ENCODE results near the gene BLM.

BLM gene

GRCh38 chr15:90761629-90762028 lies 44.5 kb downstream of the BLM start:
- H3K27ac ChIP-seq (ENCODE audit: low read depth, low read length, severe bottlenecking), result no peak overlapping the region
- no peaks in the 10 kb centered on the region for H3K9me3 ChIP-seq (ENCODE audit: control insufficient read depth, low read length)
- H3K4me3 ChIP-seq (ENCODE audit: extremely low read depth, insufficient read depth, low read length, poor library complexity, severe bottlenecking), result no peak overlapping the region
- WGBS, 2 experiments (ENCODE audit: insufficient coverage in 2 of 2), result 92 to 100% methylated on average over 1 of the region's 3 CpGs
- H3K4me1 ChIP-seq (ENCODE audit: control insufficient read depth, insufficient read depth, low read length, poor library complexity, severe bottlenecking), result peaks cover 3% of the 10 kb centered on the region
- H3K36me3 ChIP-seq (ENCODE audit: control insufficient read depth, insufficient read depth, low read length), result peaks cover 39% of the 10 kb centered on the region

- Histone ChIP-seq H3K4me3 (ENCODE audit: extremely low read depth, insufficient read depth, low read length, poor library complexity, severe bottlenecking) (no peak overlapping the region), H3K27ac (ENCODE audit: low read depth, low read length, severe bottlenecking) (no peak overlapping the region), H3K36me3 (ENCODE audit: control insufficient read depth, insufficient read depth, low read length) (peaks cover 37% of the 10 kb centered on the region), H3K9me3 (ENCODE audit: control insufficient read depth, low read length) (no peaks in the 10 kb centered on the region), H3K4me1 (ENCODE audit: control insufficient read depth, insufficient read depth, low read length, poor library complexity, severe bottlenecking) (peaks cover under 1% of the 10 kb centered on the region)
- 78 to 92% methylated on average over 5 to 6 of the region's 6 CpGs for WGBS, 2 experiments (ENCODE audit: insufficient coverage in 2 of 2)
Measured at GRCh38 chr15:90762109-90762508, 45.0 kb downstream of the BLM start.

GRCh38 chr15:90763366-90764099 lies 46.4 kb downstream of the BLM start:
- Histone ChIP-seq H3K4me1 (ENCODE audit: control insufficient read depth, insufficient read depth, low read length, poor library complexity, severe bottlenecking) (no peaks in the 10 kb centered on the region), H3K9me3 (ENCODE audit: control insufficient read depth, low read length) (no peaks in the 10 kb centered on the region), H3K4me3 (ENCODE audit: extremely low read depth, insufficient read depth, low read length, poor library complexity, severe bottlenecking) (no peak overlapping the region), H3K36me3 (ENCODE audit: control insufficient read depth, insufficient read depth, low read length) (peaks cover 40% of the 10 kb centered on the region), H3K27ac (ENCODE audit: low read depth, low read length, severe bottlenecking) (no peak overlapping the region)
- WGBS, 2 experiments (ENCODE audit: insufficient coverage in 2 of 2), result 100% methylated on average over 2 to 3 of the region's 4 CpGs

GRCh38 chr15:90765531-90765930 lies 48.4 kb downstream of the BLM start:
- Histone ChIP-seq H3K4me3 (ENCODE audit: extremely low read depth, insufficient read depth, low read length, poor library complexity, severe bottlenecking) (no peak overlapping the region), H3K27ac (ENCODE audit: low read depth, low read length, severe bottlenecking) (no peak overlapping the region), H3K9me3 (ENCODE audit: control insufficient read depth, low read length) (no peaks in the 10 kb centered on the region), H3K36me3 (ENCODE audit: control insufficient read depth, insufficient read depth, low read length) (peaks cover 36% of the 10 kb centered on the region), H3K4me1 (ENCODE audit: control insufficient read depth, insufficient read depth, low read length, poor library complexity, severe bottlenecking) (no peaks in the 10 kb centered on the region)
- WGBS, 2 experiments (ENCODE audit: insufficient coverage in 2 of 2), result no CpG with 5 or more reads among the region's 2 CpGs

- Histone ChIP-seq H3K4me1 (ENCODE audit: control insufficient read depth, insufficient read depth, low read length, poor library complexity, severe bottlenecking) (no peaks in the 10 kb centered on the region), H3K9me3 (ENCODE audit: control insufficient read depth, low read length) (no peaks in the 10 kb centered on the region), H3K4me3 (ENCODE audit: extremely low read depth, insufficient read depth, low read length, poor library complexity, severe bottlenecking) (no peak overlapping the region), H3K36me3 (ENCODE audit: control insufficient read depth, insufficient read depth, low read length) (peaks cover 31% of the 10 kb centered on the region), H3K27ac (ENCODE audit: low read depth, low read length, severe bottlenecking) (no peak overlapping the region)
- 78 to 100% methylated on average over 1 of the region's 3 CpGs for WGBS, 2 experiments (ENCODE audit: insufficient coverage in 2 of 2)
Measured at GRCh38 chr15:90765966-90766365, 48.8 kb downstream of the BLM start.

GRCh38 chr15:90769375-90769774 lies 52.2 kb downstream of the BLM start:
- no peak overlapping the region for H3K4me3 ChIP-seq (ENCODE audit: extremely low read depth, insufficient read depth, low read length, poor library complexity, severe bottlenecking)
- 96% methylated on average over 5 to 9 of the region's 10 CpGs for WGBS, 2 experiments (ENCODE audit: insufficient coverage in 2 of 2)
- no peaks in the 10 kb centered on the region for H3K4me1 ChIP-seq (ENCODE audit: control insufficient read depth, insufficient read depth, low read length, poor library complexity, severe bottlenecking)
- no peak overlapping the region for H3K27ac ChIP-seq (ENCODE audit: low read depth, low read length, severe bottlenecking)
- H3K9me3 ChIP-seq (ENCODE audit: control insufficient read depth, low read length), result no peaks in the 10 kb centered on the region
- peaks cover 21% of the 10 kb centered on the region for H3K36me3 ChIP-seq (ENCODE audit: control insufficient read depth, insufficient read depth, low read length)

- 100% methylated on average over 1 of the region's 1 CpG for WGBS, 2 experiments (ENCODE audit: insufficient coverage in 2 of 2)
- Histone ChIP-seq H3K9me3 (ENCODE audit: control insufficient read depth, low read length) (no peaks in the 10 kb centered on the region), H3K36me3 (ENCODE audit: control insufficient read depth, insufficient read depth, low read length) (peaks cover 21% of the 10 kb centered on the region), H3K4me1 (ENCODE audit: control insufficient read depth, insufficient read depth, low read length, poor library complexity, severe bottlenecking) (no peaks in the 10 kb centered on the region), H3K4me3 (ENCODE audit: extremely low read depth, insufficient read depth, low read length, poor library complexity, severe bottlenecking) (no peak overlapping the region), H3K27ac (ENCODE audit: low read depth, low read length, severe bottlenecking) (no peak overlapping the region)
Measured at GRCh38 chr15:90773485-90773884, 56.3 kb downstream of the BLM start.

- Histone ChIP-seq H3K4me1 (ENCODE audit: control insufficient read depth, insufficient read depth, low read length, poor library complexity, severe bottlenecking) (no peaks in the 10 kb centered on the region), H3K27ac (ENCODE audit: low read depth, low read length, severe bottlenecking) (no peak overlapping the region), H3K36me3 (ENCODE audit: control insufficient read depth, insufficient read depth, low read length) (peaks cover 12% of the 10 kb centered on the region), H3K4me3 (ENCODE audit: extremely low read depth, insufficient read depth, low read length, poor library complexity, severe bottlenecking) (no peak overlapping the region), H3K9me3 (ENCODE audit: control insufficient read depth, low read length) (no peaks in the 10 kb centered on the region)
- WGBS, 2 experiments (ENCODE audit: insufficient coverage in 2 of 2), result 97 to 100% methylated on average over 3 of the region's 5 CpGs
Measured at GRCh38 chr15:90774731-90775514, 57.8 kb downstream of the BLM start.

- H3K9me3 ChIP-seq (ENCODE audit: control insufficient read depth, low read length), result no peaks in the 10 kb centered on the region
- no peaks in the 10 kb centered on the region for H3K4me1 ChIP-seq (ENCODE audit: control insufficient read depth, insufficient read depth, low read length, poor library complexity, severe bottlenecking)
- peaks cover 24% of the 10 kb centered on the region for H3K36me3 ChIP-seq (ENCODE audit: control insufficient read depth, insufficient read depth, low read length)
- H3K27ac ChIP-seq (ENCODE audit: low read depth, low read length, severe bottlenecking), result no peak overlapping the region
- no peak overlapping the region for H3K4me3 ChIP-seq (ENCODE audit: extremely low read depth, insufficient read depth, low read length, poor library complexity, severe bottlenecking)
- 84 to 92% methylated on average over 1 of the region's 3 CpGs for WGBS, 2 experiments (ENCODE audit: insufficient coverage in 2 of 2)
Measured at GRCh38 chr15:90780916-90781315, 63.8 kb downstream of the BLM start.

GRCh38 chr15:90782442-90782841 lies 65.3 kb downstream of the BLM start:
- H3K4me1 ChIP-seq (ENCODE audit: control insufficient read depth, insufficient read depth, low read length, poor library complexity, severe bottlenecking), result no peaks in the 10 kb centered on the region
- H3K9me3 ChIP-seq (ENCODE audit: control insufficient read depth, low read length), result no peaks in the 10 kb centered on the region
- peaks cover 26% of the 10 kb centered on the region for H3K36me3 ChIP-seq (ENCODE audit: control insufficient read depth, insufficient read depth, low read length)
- H3K4me3 ChIP-seq (ENCODE audit: extremely low read depth, insufficient read depth, low read length, poor library complexity, severe bottlenecking), result no peak overlapping the region
- no peak overlapping the region for H3K27ac ChIP-seq (ENCODE audit: low read depth, low read length, severe bottlenecking)
- no CpG with 5 or more reads among the region's 2 CpGs for WGBS, 2 experiments (ENCODE audit: insufficient coverage in 2 of 2)

- WGBS, 2 experiments (ENCODE audit: insufficient coverage in 2 of 2), result 100% methylated on average over 1 of the region's 3 CpGs; no CpG with 5 or more reads in 1 of the 2 experiments
- no peak overlapping the region for H3K27ac ChIP-seq (ENCODE audit: low read depth, low read length, severe bottlenecking)
- peaks cover 3% of the 10 kb centered on the region for H3K4me1 ChIP-seq (ENCODE audit: control insufficient read depth, insufficient read depth, low read length, poor library complexity, severe bottlenecking)
- peaks cover 45% of the 10 kb centered on the region for H3K36me3 ChIP-seq (ENCODE audit: control insufficient read depth, insufficient read depth, low read length)
- H3K9me3 ChIP-seq (ENCODE audit: control insufficient read depth, low read length), result no peaks in the 10 kb centered on the region
- no peak overlapping the region for H3K4me3 ChIP-seq (ENCODE audit: extremely low read depth, insufficient read depth, low read length, poor library complexity, severe bottlenecking)
Measured at GRCh38 chr15:90787881-90788280, 70.7 kb downstream of the BLM start.
